Measurements from ENCODE around the gene FBXW2. TPM values are rescaled to one million over a fixed set of nuclear protein-coding genes. Genes with fewer than 3 reads are reported as not detected.

The FBXW2 gene
- total RNA-seq: 63.0 TPM

GRCh38 chr9:120792898-120793765 lies at the start of gene FBXW2:
Gene FBXW2, minus strand, starts transcription at chr9:120793416. Its CDS starts 5,158 bp downstream, at chr9:120788258.

GRCh38 chr9:120714088-120714845 lies 78.9 kb downstream of the FBXW2 start, which contains the start of gene MEGF9:
Gene MEGF9, minus strand, starts transcription at chr9:120714470. Its CDS starts 112 bp downstream, at chr9:120714358.

Other genes starting within 250 kb of the FBXW2 start
- gene CDK5RAP2, start 213.2 kb downstream of the FBXW2 start, total RNA-seq: 70.0 TPM
- 64.2 TPM for gene MEGF9, start 78.9 kb downstream of the FBXW2 start, total RNA-seq
- gene PSMD5, start 49.5 kb upstream of the FBXW2 start, total RNA-seq: 36.7 TPM
- 34.6 TPM for gene PHF19, start 83.8 kb upstream of the FBXW2 start, total RNA-seq
- gene TRAF1, start 133.4 kb upstream of the FBXW2 start, total RNA-seq: 6.2 TPM